Peyer's patch (tissue), 4 donors: ENCODE data around the gene CHST9.

Source experiments
- POLR2A ChIP-seq, 2 donors: fragments of 450-650 bp; IDR thresholded peaks; one replicate each; pipeline ENCODE4 v1.5.1; 2017; ENCODE audit warnings: antibody characterized with exemption in 2 of 2, mild to moderate bottlenecking in 2 of 2, moderate library complexity in 2 of 2
- TF ChIP-seq, protein P1 (sequence below), 6 experiments: fragments of 450-650 bp in 4 of 6; fragments of 200-600 bp in 2 of 6; sonication (generic) in 1 of 6; IDR thresholded peaks; one replicate each; pipeline ENCODE4 v1.5.1; 2017 to 2019; ENCODE audit warnings: antibody characterized with exemption in 6 of 6, mild to moderate bottlenecking in 3 of 6, moderate library complexity in 1 of 6

DNA sequence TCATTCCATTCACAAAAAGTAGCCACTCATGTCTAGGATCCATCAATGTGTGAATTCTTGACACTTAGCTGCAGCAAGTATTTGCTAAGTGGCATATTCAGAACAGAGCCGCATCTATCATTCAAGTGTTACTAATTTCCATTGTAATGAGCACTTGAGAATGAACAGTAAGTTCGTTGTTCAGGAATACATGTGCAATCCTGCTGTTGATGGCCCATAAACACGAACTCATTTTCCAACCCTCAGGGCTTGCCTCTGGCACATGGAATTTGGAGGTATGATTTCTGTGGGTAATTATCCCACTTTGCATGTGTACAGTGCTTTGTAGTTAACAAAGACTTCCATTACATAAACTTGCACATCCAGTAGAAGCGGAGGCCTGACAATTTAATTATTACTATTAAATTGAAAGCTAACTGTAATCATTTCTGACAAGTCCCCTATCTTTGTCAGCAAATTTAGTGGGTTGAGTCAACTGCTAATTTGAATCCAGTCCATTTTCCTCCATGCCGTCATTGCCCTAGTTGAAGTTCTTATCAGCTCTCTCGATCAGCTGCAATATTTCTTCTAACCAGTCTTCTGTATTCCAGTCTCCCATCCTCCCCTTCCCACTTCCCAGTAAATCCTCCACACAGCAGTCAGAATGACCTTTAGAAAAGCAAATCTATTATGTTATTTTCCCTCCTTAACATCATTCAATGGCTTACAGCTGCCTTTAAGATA is 203.6 kb downstream of the CHST9 start:
- TF ChIP-seq, protein P1, sequence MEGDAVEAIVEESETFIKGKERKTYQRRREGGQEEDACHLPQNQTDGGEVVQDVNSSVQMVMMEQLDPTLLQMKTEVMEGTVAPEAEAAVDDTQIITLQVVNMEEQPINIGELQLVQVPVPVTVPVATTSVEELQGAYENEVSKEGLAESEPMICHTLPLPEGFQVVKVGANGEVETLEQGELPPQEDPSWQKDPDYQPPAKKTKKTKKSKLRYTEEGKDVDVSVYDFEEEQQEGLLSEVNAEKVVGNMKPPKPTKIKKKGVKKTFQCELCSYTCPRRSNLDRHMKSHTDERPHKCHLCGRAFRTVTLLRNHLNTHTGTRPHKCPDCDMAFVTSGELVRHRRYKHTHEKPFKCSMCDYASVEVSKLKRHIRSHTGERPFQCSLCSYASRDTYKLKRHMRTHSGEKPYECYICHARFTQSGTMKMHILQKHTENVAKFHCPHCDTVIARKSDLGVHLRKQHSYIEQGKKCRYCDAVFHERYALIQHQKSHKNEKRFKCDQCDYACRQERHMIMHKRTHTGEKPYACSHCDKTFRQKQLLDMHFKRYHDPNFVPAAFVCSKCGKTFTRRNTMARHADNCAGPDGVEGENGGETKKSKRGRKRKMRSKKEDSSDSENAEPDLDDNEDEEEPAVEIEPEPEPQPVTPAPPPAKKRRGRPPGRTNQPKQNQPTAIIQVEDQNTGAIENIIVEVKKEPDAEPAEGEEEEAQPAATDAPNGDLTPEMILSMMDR (IDR thresholded peaks at IDR 0.05): no peak
- TF ChIP-seq POLR2A (IDR thresholded peaks at IDR 0.05): no peak
